ENCODE data around the gene LTBP1.

Gene LTBP1

DNA sequence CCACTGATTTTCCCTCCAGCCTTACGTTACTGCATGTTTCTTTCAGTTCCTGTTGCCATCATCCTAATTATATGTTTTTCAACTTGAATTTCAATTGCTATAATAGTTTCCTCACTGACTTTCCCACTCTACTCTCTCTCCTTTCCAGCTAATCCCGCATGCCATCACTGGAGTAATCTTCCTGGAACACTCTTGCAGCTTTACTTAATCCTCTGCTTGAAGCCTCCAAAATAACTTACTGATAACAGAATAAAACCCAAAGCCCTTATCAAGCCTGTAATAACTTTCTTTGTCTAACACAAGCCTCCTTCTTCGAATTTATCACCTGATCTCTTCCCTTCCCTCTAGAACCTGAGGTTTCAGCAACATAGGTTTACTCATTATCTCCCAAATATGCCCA is 237.3 kb downstream of the LTBP1 start:
- no peak overlapping the region for H3K4me3 ChIP-seq (ENCODE audit: low read depth, low read length)
- TF ChIP-seq, protein P1, sequence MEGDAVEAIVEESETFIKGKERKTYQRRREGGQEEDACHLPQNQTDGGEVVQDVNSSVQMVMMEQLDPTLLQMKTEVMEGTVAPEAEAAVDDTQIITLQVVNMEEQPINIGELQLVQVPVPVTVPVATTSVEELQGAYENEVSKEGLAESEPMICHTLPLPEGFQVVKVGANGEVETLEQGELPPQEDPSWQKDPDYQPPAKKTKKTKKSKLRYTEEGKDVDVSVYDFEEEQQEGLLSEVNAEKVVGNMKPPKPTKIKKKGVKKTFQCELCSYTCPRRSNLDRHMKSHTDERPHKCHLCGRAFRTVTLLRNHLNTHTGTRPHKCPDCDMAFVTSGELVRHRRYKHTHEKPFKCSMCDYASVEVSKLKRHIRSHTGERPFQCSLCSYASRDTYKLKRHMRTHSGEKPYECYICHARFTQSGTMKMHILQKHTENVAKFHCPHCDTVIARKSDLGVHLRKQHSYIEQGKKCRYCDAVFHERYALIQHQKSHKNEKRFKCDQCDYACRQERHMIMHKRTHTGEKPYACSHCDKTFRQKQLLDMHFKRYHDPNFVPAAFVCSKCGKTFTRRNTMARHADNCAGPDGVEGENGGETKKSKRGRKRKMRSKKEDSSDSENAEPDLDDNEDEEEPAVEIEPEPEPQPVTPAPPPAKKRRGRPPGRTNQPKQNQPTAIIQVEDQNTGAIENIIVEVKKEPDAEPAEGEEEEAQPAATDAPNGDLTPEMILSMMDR (IDR thresholded peaks at IDR 0.05; ENCODE audit: borderline replicate concordance, insufficient read depth, low read depth, low read length) = no peak

DNA sequence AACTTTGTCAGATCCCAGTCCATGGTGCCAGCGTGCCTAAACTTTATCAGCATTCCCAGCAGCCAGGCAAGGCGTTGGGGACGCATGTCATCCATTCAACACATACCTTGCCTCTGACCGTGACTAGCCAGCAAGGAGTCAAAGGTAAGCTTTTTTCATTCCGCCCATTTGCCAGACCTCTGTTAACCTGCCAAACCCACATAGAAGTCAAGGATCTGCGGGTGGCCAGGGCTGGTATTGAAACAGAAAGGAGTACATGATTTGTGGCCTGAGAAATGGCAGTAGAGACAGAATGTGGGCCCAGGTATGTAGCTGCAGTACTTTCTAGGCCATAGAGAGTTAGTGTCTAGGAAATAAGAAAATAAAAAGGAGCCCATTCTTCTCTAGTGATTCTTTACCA is 240.2 kb downstream of the LTBP1 start:
- TF ChIP-seq, protein P1 (IDR thresholded peaks at IDR 0.05; ENCODE audit: borderline replicate concordance, insufficient read depth, low read depth, low read length) = no peak
- no peak overlapping the region for H3K4me3 ChIP-seq (ENCODE audit: low read depth, low read length)

DNA sequence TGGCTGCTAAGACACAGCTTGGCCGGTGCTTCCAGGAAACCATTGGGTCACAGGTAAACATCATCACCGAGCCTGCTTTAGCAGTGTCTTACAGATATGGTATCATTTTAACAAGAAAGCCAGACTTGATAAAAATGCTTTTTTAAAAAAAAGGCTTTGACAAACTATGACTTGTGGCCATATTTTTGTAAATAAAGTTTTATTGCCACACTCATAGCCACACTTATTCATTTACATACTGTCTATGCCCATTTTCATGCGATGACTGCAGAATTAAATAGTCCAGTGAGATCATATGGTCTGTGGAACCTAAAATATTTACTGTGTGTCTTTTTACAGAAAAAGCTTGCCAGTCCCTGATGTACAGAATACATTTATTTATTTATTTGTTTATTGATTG is 242.0 kb downstream of the LTBP1 start:
- no peak overlapping the region for H3K4me3 ChIP-seq (ENCODE audit: low read depth, low read length)
- TF ChIP-seq, protein P1 (IDR thresholded peaks at IDR 0.05; ENCODE audit: borderline replicate concordance, insufficient read depth, low read depth, low read length) = no peak

DNA sequence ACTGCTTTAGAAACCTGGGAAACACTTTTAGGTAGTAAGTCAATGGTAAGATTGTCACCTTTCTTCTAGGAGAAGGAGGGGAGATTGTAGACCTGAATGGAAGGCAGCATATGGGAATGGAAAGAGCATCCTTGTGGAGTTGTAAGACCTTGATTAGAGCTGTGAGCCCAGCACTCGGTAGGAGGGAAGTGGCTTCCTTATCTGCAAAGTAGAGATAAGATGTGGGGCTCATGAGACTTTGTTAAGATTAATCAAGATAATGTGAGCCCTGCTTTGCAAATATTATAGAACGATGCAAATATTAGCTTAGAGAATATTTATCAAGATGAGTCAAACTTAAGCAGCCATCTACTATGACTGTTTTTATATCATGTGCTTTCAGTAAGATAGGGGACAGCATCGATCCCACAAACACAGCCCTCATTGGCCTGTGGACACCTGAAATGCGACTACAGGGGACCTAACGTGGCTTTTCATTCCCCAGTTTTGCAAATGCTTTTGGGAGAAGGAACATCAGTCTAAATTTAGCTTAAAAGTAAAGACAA is 243.7 kb downstream of the LTBP1 start:
- TF ChIP-seq, protein P1 (IDR thresholded peaks at IDR 0.05; ENCODE audit: borderline replicate concordance, insufficient read depth, low read depth, low read length) = no peak
- H3K4me3 ChIP-seq (ENCODE audit: low read depth, low read length) = no peak overlapping the region

DNA sequence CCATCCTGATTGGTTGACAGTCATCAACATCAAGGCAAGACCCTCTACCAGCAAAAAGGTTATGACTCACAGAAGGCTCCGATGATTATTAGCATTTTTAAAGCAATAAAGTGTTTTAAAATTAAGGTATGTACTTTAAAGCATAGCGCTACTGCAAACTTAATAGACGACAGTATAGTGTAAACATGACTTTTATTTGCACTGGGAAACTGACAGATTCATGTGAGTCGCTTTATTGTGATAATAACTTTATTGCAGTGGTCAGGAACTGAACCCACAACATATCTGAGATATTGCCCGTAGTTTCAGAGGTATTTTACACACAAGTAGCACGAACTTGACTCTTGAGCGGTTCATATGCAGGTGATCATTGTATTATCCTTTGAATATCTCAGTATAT is 249.1 kb downstream of the LTBP1 start:
- H3K4me3 ChIP-seq (ENCODE audit: low read depth, low read length) = no peak overlapping the region
- TF ChIP-seq, protein P1 (IDR thresholded peaks at IDR 0.05; ENCODE audit: borderline replicate concordance, insufficient read depth, low read depth, low read length) = no peak

DNA sequence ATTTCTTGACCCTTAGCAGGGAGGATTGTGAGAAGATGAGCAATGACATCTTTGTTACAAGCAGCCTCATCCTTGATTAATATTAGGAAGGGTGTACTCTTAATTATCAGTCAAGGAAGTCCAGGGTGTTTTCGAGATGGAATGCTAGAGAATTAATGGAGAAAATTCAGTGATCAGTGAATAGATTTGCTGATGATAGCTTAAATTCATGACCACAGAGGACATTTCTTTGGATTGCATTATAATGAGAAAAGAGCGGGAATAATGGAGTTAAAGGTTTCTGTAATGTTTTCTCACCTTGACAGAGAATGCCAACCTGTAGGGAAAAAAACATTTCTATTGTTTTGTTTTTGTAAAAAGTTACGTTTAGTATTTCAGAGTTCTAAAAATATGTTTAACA is 249.9 kb downstream of the LTBP1 start:
- TF ChIP-seq, protein P1 (IDR thresholded peaks at IDR 0.05; ENCODE audit: borderline replicate concordance, insufficient read depth, low read depth, low read length) = no peak

DNA sequence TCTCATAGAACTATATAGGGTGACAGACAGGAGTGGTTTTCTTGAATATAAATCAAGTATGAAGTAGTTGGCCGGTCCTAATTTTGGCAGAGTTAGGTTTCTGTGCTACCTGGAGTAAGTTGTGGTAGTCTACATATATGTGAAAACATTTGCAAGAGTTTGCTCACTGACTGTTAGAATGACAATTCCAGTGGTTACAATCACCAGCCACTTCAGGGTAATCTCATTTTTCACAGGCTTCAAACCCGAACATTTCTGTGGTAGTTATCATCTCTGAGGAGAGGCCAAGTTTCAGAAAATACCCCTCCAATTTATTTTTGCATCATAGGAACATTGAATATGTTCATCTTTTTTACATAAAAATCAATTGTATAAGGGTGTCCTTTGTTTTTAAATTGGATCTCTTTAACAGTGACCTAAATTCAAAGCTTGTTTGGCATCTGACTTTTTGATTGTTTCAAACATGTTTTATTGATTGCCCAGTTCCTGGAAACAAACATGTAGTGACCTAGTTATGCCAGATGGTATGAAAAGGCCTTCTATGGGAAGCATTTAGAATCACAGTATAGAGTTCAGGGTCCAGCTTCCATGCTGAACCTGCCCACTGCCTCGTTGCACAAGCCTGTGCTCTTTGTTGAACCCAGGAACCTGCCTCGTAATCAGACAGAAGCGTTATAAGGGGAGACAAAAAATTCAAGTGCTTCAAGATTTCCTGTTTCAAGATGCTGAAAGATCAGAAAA is 250.6 kb downstream of the LTBP1 start:
- H3K4me3 ChIP-seq (ENCODE audit: low read depth, low read length) = no peak overlapping the region
- TF ChIP-seq, protein P1 (IDR thresholded peaks at IDR 0.05; ENCODE audit: borderline replicate concordance, insufficient read depth, low read depth, low read length) = no peak

More for the DNA sequence above, 249.9 kb downstream of the LTBP1 start:
- no peak overlapping the region for H3K4me3 ChIP-seq (ENCODE audit: low read depth, low read length)

Data from GM12875 (cell line).